Ovary (tissue), 9 donors: Measurements from ENCODE around the gene OR5H1. TPM values are rescaled to one million over a fixed set of nuclear protein-coding genes. Genes with fewer than 3 reads are reported as not detected.

Source experiments
- DNase-seq, 5 donors: peaks; one replicate each; pipeline ENCODE4 v3.0.0-alpha.2; 2019 to 2020
- H3K27ac ChIP-seq, 2 donors: fragments of 200-600 bp; one replicate each; pipeline versions ENCODE4 v1.5.1 to v1.8.0; 2019 to 2022
- H3K27me3 ChIP-seq: fragments of 200-600 bp; one replicate; pipeline ENCODE4 v1.8.0; 2022
- H3K36me3 ChIP-seq: fragments of 200-600 bp; sonication (generic); one replicate; pipeline ENCODE4 v1.5.1; 2019
- H3K4me1 ChIP-seq: one replicate; pipeline ENCODE4 v1.8.1; 2013; ENCODE audit warnings: mild to moderate bottlenecking, moderate library complexity; ENCODE audit not compliant: insufficient read depth
- H3K4me3 ChIP-seq: fragments of 200-600 bp; sonication (generic); one replicate; pipeline ENCODE4 v1.5.1; 2017
- H3K9me3 ChIP-seq, 2 donors: fragments of 200-600 bp in 1 of 2; sonication (generic) in 1 of 2; one replicate each; pipeline versions ENCODE4 v1.5.1 to v1.8.1; 2013 to 2019; ENCODE audit warnings: mild to moderate bottlenecking in 1 of 2, moderate library complexity in 1 of 2
- EP300 ChIP-seq: sonication (generic); formaldehyde crosslinking; IDR thresholded peaks from one replicate; pipeline ENCODE4 v1.6.1; 2017; ENCODE audit warnings: antibody characterized with exemption
- POLR2A ChIP-seq: fragments of 450-650 bp; IDR thresholded peaks from one replicate; pipeline ENCODE4 v1.6.1; 2017; ENCODE audit warnings: antibody characterized with exemption, mild to moderate bottlenecking, moderate library complexity
- WGBS, 3 donors: extraction: QIAGEN DNeasy Blood & Tissue Kit in 1 of 3; methylation state at CpG; one replicate each; pipeline versions ENCODE4 v1.1.5 to v1.1.7; 2013 to 2017; 5-methylcytosine and 5-hydroxymethylcytosine counted together
- intact Hi-C, 4 donors: fragments of 100-400 bp; cut with DNase I; formaldehyde crosslinking; loops; one replicate each; pipeline versions ENCODE4 v1.11.0 to v1.15.1; 2022 to 2023
- polyA plus RNA-seq, 2 donors: library from polyadenylated mRNA; stranded (reverse); fragments of 200-250 nt in 1 of 2; fragments of 350-450 nt in 1 of 2; fragmentation: Illumina TruSeq in 1 of 2; extraction: RNeasy Lipid Tissue Mini Kit (QIAGEN cat#74804) in 1 of 2; gene quantifications; one replicate each; pipeline ENCODE4 v1.2.3, GENCODE V29; 2013 to 2014
- total RNA-seq, 7 donors: library from RNA; depleted of rRNA in 2 of 7; stranded (reverse); fragments of >200 nt in 2 of 7; fragmentation: NEBNext Ultra II Directional in 3 of 7; extraction: Animal tissue kit (Norgen Biotek cat#: 25700) in 3 of 7; gene quantifications; one replicate each; pipeline versions ENCODE4 v1.1.0 to v1.2.4, GENCODE V29; 2016 to 2023
- TF ChIP-seq, protein P1 (sequence below), 3 donors: fragments of 450-650 bp in 2 of 3; fragments of 200-600 bp in 1 of 3; IDR thresholded peaks; one replicate each; pipeline versions ENCODE4 v1.5.1 to v1.8.0; 2016 to 2022; ENCODE audit warnings: antibody characterized with exemption in 3 of 3, mild to moderate bottlenecking in 1 of 3
- donor health status: DM: no; HTN: no; CAD: no; lungs with moderate emphysema.
- donor health status: DM: no; HTN: no; CAD: no.
- donor health status: Bipolar disorder and iron deficiency.
- donor health status: DM: yes; HTN: yes; CAD: no.
- donor health status: DM: no; HTN: no; CAD: no.
- donor health status: DM: yes; HTN: yes; CAD: no.

OR5H1 gene
- total and polyA plus RNA-seq, 9 donors: not detected

DNA sequence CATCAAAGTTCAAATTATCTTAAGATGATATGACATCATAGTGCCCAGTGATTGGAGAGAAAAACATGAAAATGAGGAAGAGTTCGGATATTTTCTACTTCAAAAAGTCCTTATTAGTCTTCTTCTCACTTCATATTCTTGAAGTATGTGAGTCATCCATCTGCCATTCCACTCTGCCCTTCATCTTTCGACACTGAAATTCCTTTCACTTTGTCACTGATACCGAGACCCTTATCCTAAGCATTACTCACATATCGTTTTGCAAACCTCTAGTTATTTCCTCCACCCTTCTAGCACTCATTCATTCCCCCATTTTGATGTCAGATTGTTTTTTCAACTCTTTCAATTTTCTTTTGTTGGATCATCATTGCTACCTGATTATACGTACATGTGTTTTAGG is 20.7 kb downstream of the OR5H1 start:
- WGBS, 3 donors: 72 to 81% (median 75%) methylated on average over 5 of the region's 5 CpGs
- intact Hi-C loops: loop anchor here in 1 of 4 donors (10.0 kb wide), 1 partner anchor 64 kb away; no protein-coding TSS in a partner anchor

DNA sequence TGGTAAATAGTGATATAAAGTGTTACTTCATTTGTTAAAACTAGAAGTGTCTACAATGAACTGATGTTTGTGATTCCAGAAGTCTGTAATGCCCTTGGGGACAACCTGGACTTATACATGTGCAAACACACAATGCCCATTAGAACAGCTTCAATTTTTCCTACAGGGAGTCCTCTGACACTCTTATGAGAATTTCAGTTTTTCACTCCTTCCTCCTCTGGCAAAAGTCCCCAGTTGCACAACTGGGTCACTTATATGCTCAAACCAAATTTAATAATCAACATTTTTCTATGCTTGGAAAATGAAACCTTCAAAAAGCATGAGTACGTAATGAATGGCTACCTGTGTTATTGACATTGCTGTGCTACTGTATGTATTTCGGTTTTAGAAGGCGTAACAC is 35.9 kb downstream of the OR5H1 start, which contains the start of gene OR5H15:
OR5H15 (plus strand) TSS at position 301 of the 400 bp plus-strand sequence. CDS start 2,004 bp downstream, outside the sequence.
- H3K9me3 ChIP-seq: no peaks in the 10 kb centered on the region
- DNase-seq: no peak
- H3K27ac ChIP-seq: no peak within 1 kb of the TSS
- 91 to 94% (median 93%) methylated on average over 3 of the region's 3 CpGs for WGBS, 3 donors
- intact Hi-C loops: no loop called here
- no peak within 1 kb of the TSS for H3K4me3 ChIP-seq
- no peaks in the 10 kb centered on the region for H3K36me3 ChIP-seq
- no peak for TF ChIP-seq EP300
- TF ChIP-seq POLR2A: no peak
- TF ChIP-seq, protein P1, sequence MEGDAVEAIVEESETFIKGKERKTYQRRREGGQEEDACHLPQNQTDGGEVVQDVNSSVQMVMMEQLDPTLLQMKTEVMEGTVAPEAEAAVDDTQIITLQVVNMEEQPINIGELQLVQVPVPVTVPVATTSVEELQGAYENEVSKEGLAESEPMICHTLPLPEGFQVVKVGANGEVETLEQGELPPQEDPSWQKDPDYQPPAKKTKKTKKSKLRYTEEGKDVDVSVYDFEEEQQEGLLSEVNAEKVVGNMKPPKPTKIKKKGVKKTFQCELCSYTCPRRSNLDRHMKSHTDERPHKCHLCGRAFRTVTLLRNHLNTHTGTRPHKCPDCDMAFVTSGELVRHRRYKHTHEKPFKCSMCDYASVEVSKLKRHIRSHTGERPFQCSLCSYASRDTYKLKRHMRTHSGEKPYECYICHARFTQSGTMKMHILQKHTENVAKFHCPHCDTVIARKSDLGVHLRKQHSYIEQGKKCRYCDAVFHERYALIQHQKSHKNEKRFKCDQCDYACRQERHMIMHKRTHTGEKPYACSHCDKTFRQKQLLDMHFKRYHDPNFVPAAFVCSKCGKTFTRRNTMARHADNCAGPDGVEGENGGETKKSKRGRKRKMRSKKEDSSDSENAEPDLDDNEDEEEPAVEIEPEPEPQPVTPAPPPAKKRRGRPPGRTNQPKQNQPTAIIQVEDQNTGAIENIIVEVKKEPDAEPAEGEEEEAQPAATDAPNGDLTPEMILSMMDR (IDR thresholded peaks at IDR 0.05): no peak
- H3K4me1 ChIP-seq: no peaks in the 10 kb centered on the region
- no peaks in the 10 kb centered on the region for H3K27me3 ChIP-seq

More for the DNA sequence above, 20.7 kb downstream of the OR5H1 start:
- DNase-seq: no peak
- no peaks in the 10 kb centered on the region for H3K36me3 ChIP-seq
- no peak for TF ChIP-seq POLR2A
- TF ChIP-seq EP300: no peak
- TF ChIP-seq, protein P1 (IDR thresholded peaks at IDR 0.05): no peak
- no peaks in the 10 kb centered on the region for H3K4me1 ChIP-seq
- no peak overlapping the region for H3K27ac ChIP-seq
- H3K4me3 ChIP-seq: no peak overlapping the region
- H3K9me3 ChIP-seq: no peaks in the 10 kb centered on the region
- H3K27me3 ChIP-seq: no peaks in the 10 kb centered on the region

DNA sequence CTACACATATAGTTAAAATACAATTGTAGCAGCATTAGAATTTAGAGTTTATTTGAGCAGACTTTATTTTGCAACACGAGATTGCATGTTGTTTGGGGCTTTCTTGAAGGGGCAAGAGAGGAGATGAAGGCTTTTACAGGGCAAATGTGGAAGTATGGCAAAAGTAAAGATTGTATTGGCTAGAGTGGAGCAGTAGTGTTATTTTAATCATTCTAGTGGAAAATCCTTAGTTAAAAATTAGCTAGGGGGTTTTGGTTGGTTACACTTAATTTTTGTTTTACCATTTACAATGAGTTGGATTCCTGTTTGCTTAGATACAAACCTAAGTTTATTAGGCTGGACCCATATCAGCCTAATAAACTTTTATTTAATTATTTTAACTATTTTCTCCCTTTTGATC is 40.5 kb downstream of the OR5H1 start:
- no peaks in the 10 kb centered on the region for H3K9me3 ChIP-seq
- WGBS, 3 donors: 35 to 59% (median 52%) methylated on average over 1 of the region's 1 CpG
- no peaks in the 10 kb centered on the region for H3K27me3 ChIP-seq
- H3K36me3 ChIP-seq: no peaks in the 10 kb centered on the region
- intact Hi-C loops: no loop called here
- no peaks in the 10 kb centered on the region for H3K4me1 ChIP-seq
- H3K4me3 ChIP-seq: no peak overlapping the region
- TF ChIP-seq EP300: no peak
- TF ChIP-seq, protein P1 (IDR thresholded peaks at IDR 0.05): no peak
- TF ChIP-seq POLR2A: no peak
- H3K27ac ChIP-seq: no peak overlapping the region
- no peak for DNase-seq

DNA sequence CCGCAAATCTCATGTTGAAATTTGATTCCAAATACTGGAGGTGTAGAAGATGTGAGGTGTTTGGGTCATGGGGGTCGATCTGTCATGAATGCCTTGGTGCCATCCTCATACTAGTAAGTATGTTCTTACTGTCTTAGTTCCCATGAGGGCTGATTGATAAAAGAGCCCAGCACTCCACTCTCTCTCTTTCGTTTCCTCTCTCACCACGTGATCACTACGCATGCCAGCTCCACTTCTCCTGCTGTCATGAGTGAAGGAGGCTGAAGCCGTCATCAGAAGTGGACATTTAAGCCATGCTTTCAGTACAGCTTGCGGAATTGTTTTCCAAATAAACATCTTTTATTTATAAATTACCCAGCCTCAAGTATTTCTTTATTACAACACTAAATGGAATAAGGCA is 42.1 kb downstream of the OR5H1 start:
- no peaks in the 10 kb centered on the region for H3K27me3 ChIP-seq
- no peak overlapping the region for H3K27ac ChIP-seq
- H3K36me3 ChIP-seq: no peaks in the 10 kb centered on the region
- no peaks in the 10 kb centered on the region for H3K4me1 ChIP-seq
- 70 to 84% (median 74%) methylated on average over 7 of the region's 7 CpGs for WGBS, 3 donors
- no peak overlapping the region for H3K4me3 ChIP-seq
- no peaks in the 10 kb centered on the region for H3K9me3 ChIP-seq
- intact Hi-C loops: no loop called here
- DNase-seq: no peak
- no peak for TF ChIP-seq EP300
- TF ChIP-seq, protein P1 (IDR thresholded peaks at IDR 0.05): no peak
- no peak for TF ChIP-seq POLR2A
